Kidney (tissue), 14 donors: ENCODE measurements around the gene MSLN. TPM values are rescaled to one million over a fixed set of nuclear protein-coding genes. Genes with fewer than 3 reads are reported as not detected.

ENCODE experiments used
- DNase-seq, 5 donors: peaks; one replicate each; pipeline ENCODE4 v3.0.0-alpha.2; 2013 to 2020
- FAIRE-seq: peaks from 2 replicates; lab custom pipeline; 2012; peaks lifted over from hg19 to GRCh38; lab: Jason Lieb, UNC
- H3K27ac ChIP-seq, 2 donors: one replicate each; pipeline ENCODE4 v1.7.0; 2013; ENCODE audit warnings: low read depth in 2 of 2, low read length in 2 of 2, inconsistent platforms in 1 of 2
- H3K27me3 ChIP-seq: one replicate; pipeline ENCODE4 v1.7.1; 2013; ENCODE audit warnings: low read length, inconsistent platforms; ENCODE audit not compliant: control insufficient read depth, insufficient read depth
- H3K36me3 ChIP-seq, 3 donors: one replicate each; pipeline versions ENCODE4 v1.7.0 to v1.7.1; 2013; ENCODE audit warnings: low read length in 3 of 3, control low read depth in 1 of 3, inconsistent platforms in 1 of 3; ENCODE audit not compliant: insufficient read depth in 3 of 3, control insufficient read depth in 2 of 3
- H3K4me1 ChIP-seq, 3 donors: one replicate each; pipeline versions ENCODE4 v1.7.0 to v1.7.1; 2013; ENCODE audit warnings: low read length in 3 of 3, inconsistent platforms in 1 of 3, low read depth in 1 of 3; ENCODE audit not compliant: control insufficient read depth in 2 of 3, insufficient read depth in 2 of 3
- H3K4me3 ChIP-seq, 3 donors: one replicate each; pipeline versions ENCODE4 v1.7.0 to v1.8.1; 2013; ENCODE audit warnings: low read length in 3 of 3, control low read depth in 1 of 3, inconsistent platforms in 1 of 3
- H3K9ac ChIP-seq, 3 donors: one replicate each; pipeline versions ENCODE4 v1.7.0 to v1.7.1; 2013; ENCODE audit warnings: low read length in 3 of 3, control low read depth in 1 of 3, inconsistent platforms in 1 of 3
- H3K9me3 ChIP-seq, 3 donors: one replicate each; pipeline versions ENCODE4 v1.7.0 to v1.7.1; 2013; ENCODE audit warnings: low read length in 3 of 3, control low read depth in 1 of 3, inconsistent platforms in 1 of 3; ENCODE audit not compliant: control insufficient read depth in 2 of 3, insufficient read depth in 1 of 3
- intact Hi-C: fragments of 100-400 bp; cut with DNase I; formaldehyde crosslinking; loops from one replicate; pipeline ENCODE4 v1.11.1; 2022
- polyA plus RNA-seq: library from polyadenylated mRNA; stranded (reverse); fragments of 350-450 nt; fragmentation: Illumina TruSeq; extraction: RNeasy Lipid Tissue Mini Kit (QIAGEN cat#74804); gene quantifications from one replicate; pipeline ENCODE4 v1.2.3, GENCODE V29; 2014; ENCODE audit warnings: low read depth, low replicate concordance; ENCODE audit not compliant: insufficient read depth
- total RNA-seq: library from RNA; stranded (reverse); fragmentation: NEBNext Ultra II Directional; extraction: Animal tissue kit (Norgen Biotek cat#: 25700); gene quantifications from one replicate; pipeline ENCODE4 v1.2.1, GENCODE V29; 2021
- TF ChIP-seq, protein P1 (sequence below): IDR thresholded peaks from 3 replicates; pipeline ENCODE4 v1.5.1; 2012; ENCODE audit warnings: mild to moderate bottlenecking, moderate library complexity, borderline replicate concordance; ENCODE audit not compliant: insufficient read depth; ENCODE audit errors: extremely low read depth
- donor health status: control.
- donor health status: control.
- donor health status: control.
- donor health status: control.
- donor health status: control.
- donor health status: DM: yes; HTN: yes; CAD: no.
- donor health status: Normal renal cell carcinoma (clear cell type).

Gene MSLN
- total and polyA plus RNA-seq, 2 donors from 2014 or later, result 3.7 to 19.4 TPM

DNA sequence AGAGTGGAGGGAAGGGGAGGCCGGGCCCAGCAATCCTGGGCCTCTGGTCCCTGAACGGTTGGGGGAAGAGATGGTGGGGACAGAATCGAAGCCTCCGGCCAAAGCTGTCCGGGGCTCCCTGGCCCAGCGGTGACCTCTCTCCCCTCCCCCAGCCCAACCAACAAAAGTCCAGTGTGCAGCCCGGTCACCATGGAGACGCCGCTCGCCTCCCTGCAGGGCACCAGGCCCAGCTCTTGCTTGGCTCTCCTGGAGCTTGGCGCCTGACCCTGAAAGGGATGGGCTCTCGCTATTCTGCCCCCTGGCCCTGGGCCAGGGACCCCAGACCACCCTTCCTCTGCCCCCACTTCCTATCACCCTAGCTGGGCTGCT is 44.4 kb upstream of the MSLN start:
- intact Hi-C loops, result no loop called here
- no peak overlapping the region for H3K9ac ChIP-seq
- peak in 3 of 5 donors; percentile 58 to 66 (median 59) for DNase-seq
- no peaks in the 10 kb centered on the region for H3K36me3 ChIP-seq
- H3K27me3 ChIP-seq, result no peaks in the 10 kb centered on the region
- TF ChIP-seq, protein P1, sequence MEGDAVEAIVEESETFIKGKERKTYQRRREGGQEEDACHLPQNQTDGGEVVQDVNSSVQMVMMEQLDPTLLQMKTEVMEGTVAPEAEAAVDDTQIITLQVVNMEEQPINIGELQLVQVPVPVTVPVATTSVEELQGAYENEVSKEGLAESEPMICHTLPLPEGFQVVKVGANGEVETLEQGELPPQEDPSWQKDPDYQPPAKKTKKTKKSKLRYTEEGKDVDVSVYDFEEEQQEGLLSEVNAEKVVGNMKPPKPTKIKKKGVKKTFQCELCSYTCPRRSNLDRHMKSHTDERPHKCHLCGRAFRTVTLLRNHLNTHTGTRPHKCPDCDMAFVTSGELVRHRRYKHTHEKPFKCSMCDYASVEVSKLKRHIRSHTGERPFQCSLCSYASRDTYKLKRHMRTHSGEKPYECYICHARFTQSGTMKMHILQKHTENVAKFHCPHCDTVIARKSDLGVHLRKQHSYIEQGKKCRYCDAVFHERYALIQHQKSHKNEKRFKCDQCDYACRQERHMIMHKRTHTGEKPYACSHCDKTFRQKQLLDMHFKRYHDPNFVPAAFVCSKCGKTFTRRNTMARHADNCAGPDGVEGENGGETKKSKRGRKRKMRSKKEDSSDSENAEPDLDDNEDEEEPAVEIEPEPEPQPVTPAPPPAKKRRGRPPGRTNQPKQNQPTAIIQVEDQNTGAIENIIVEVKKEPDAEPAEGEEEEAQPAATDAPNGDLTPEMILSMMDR, result no peak
- H3K27ac ChIP-seq, result no peak overlapping the region
- H3K4me1 ChIP-seq, result peaks cover 0 to 34% (median 4%) of the 10 kb centered on the region in 3 donors
- no peak for FAIRE-seq
- H3K9me3 ChIP-seq, result no peaks in the 10 kb centered on the region
- peak overlapping the region in 1 of 3 donors; percentile 41 for H3K4me3 ChIP-seq

DNA sequence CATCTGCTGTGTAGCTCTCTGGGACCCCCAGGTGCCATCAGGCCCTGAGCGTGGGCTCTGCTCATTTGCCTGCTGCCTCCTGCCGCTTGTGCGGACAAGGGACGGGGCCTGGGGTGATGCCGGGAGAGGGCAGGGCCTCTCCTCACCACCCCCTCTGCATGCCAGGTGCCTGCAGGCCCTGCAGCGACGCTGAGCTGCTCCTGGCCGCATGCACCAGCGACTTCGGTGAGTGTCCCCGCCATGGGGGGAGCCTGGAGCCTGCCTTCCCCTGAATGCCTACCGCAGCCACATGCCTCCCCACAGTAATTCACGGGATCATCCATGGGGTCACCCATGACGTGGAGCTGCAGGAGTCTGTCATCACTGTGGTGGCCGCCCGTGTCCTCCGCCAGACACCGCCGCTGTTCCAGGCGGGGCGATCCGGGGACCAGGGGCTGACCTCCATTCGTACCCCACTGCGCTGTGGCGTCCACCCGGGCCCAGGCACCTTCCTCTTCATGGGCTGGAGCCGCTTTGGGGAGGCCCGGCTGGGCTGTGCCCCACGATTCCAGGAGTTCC is 43.7 kb upstream of the MSLN start:
- no peaks in the 10 kb centered on the region for H3K27me3 ChIP-seq
- H3K4me1 ChIP-seq, result peaks cover 0 to 37% (median 4%) of the 10 kb centered on the region in 3 donors
- TF ChIP-seq, protein P1, result no peak
- no peaks in the 10 kb centered on the region for H3K36me3 ChIP-seq
- no peak for FAIRE-seq
- intact Hi-C loops, result no loop called here
- no peak for DNase-seq
- H3K9ac ChIP-seq, result no peak overlapping the region
- H3K27ac ChIP-seq, result no peak overlapping the region
- no peak overlapping the region for H3K4me3 ChIP-seq
- no peaks in the 10 kb centered on the region for H3K9me3 ChIP-seq

DNA sequence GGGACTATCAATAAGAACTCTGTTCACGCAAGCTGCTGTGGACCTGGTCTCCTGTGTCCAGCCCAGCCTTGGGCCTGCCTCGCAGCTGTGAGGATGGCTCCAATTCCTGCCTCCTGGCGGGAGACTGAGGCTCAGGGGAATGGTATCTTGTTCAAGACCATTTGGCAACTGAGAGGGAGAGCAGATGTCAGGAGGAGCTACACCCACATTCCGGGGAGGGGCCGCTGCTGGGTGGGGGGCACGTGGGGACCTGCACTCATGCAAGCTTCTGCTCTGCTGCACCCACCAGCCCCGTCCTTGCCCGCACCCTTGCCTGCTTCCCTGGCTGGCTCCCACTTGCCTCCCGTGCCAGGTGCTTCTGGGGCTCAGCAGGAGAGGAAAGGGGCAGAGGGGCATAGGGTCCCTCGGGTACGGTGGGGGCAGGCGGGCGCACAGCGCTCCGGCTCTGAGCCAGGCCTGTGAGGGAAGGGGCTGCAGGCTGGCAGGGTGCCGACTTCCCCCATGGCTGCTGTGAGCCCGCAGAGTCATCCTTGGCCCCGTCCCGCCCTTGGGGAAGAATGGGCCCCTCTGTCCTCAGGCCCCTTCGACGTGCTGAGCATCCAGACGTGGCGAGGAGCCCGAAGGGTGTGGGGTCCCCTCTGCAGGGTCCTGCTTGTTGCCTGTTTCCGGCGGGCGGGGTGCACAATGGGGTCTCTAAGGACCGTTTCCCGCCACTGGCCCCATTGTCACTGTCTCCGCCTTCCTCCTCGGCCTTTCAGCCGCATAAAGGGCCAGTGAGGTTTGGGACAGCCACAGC is 42.9 kb upstream of the MSLN start:
- Histone ChIP-seq H3K27me3 (no peaks in the 10 kb centered on the region), H3K4me3 (no peak overlapping the region), H3K36me3 (no peaks in the 10 kb centered on the region), H3K4me1 (peaks cover 0 to 38% (median 4%) of the 10 kb centered on the region in 3 donors), H3K9me3 (no peaks in the 10 kb centered on the region), H3K9ac (no peak overlapping the region), H3K27ac (no peak overlapping the region)
- no peak for DNase-seq
- intact Hi-C loops, result no loop called here
- TF ChIP-seq, protein P1, result no peak
- FAIRE-seq, result no peak
